HG03442 (cell line): ENCODE results near the gene GPR61.

Source experiments
- ATAC-seq: cut with Tn5 transposase; IDR thresholded peaks from one replicate; pipeline ENCODE4 v1.9.1; 2021; ENCODE audit warnings: mild to moderate bottlenecking, moderate library complexity; ENCODE audit not compliant: unreplicated experiment

Gene GPR61

GRCh38 chr1:109534307-109534858, 5.3 kb upstream of the GPR61 start:
- no peak for ATAC-seq

- ATAC-seq: no peak
Observed at GRCh38 chr1:109535481-109535880, 4.2 kb upstream of the GPR61 start.

DNA sequence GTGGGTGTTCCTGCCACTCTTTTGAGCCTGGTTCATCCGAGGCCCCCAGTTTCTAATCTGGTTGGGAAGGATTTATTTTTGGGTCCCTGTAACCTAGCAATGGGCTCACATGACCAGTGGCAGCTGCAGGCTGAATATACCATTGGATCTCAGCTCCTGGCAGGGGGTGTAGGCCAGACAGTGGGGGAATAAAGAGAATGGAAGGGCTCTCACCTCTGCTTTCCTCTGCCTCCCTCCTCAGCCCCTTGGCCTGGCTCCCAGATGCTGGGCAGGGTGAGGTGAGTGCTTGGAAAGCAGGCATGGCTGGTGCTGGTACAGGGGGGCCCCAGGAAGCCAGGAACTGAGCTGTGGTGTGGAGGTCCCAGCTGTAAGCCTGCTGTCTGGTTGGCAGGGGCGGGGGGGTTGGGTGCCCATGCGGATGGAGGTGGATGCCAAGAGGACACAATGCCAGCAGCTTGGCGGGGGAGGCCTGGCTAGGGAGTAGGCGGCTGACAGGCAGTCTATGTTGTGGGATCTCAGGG, 3.6 kb upstream of the GPR61 start:
- no peak for ATAC-seq

DNA sequence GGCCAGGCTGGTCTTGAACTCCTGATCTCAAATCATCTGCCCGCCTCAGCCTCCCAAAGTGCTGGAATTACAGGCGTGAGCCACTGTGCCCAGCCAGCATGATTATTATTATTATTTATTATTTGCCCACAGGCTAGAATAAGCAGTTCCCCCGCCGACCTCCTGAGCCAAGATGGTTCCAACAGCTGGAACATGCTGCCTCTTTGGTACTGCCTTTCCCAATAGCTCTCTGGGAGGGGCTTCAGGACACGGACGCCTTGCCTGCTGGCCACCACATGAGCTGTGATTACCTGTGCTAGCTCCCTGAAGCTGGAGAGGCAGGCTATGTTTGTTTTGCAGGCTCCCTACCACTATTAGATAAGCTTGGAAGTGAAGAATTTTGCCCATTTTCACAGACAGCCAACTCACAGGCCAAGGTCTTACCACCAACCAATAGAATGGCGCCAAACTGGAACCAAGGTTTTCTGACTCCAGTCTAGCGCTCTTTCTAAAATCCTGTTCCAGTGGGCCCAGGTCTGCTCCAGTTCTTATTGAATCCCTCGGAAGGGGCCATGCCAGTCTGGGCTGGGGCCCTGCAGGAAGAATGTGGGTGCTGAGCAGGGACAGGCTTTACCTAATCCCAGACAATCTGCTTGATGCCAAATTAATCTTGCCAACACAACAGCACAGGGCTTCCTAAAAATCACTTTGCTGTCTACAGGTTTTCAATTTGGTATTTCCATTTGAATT, 2.1 kb upstream of the GPR61 start:
- no peak for ATAC-seq

GRCh38 chr1:109538827-109539555, 681 bp upstream of the GPR61 start:
- no peak for ATAC-seq

GRCh38 chr1:109541102-109541501, 1.4 kb downstream of the GPR61 start:
- no peak for ATAC-seq

GRCh38 chr1:109542657-109543056, 3.0 kb downstream of the GPR61 start:
- ATAC-seq: no peak

GRCh38 chr1:109543283-109543987, 3.8 kb downstream of the GPR61 start:
- no peak for ATAC-seq

DNA sequence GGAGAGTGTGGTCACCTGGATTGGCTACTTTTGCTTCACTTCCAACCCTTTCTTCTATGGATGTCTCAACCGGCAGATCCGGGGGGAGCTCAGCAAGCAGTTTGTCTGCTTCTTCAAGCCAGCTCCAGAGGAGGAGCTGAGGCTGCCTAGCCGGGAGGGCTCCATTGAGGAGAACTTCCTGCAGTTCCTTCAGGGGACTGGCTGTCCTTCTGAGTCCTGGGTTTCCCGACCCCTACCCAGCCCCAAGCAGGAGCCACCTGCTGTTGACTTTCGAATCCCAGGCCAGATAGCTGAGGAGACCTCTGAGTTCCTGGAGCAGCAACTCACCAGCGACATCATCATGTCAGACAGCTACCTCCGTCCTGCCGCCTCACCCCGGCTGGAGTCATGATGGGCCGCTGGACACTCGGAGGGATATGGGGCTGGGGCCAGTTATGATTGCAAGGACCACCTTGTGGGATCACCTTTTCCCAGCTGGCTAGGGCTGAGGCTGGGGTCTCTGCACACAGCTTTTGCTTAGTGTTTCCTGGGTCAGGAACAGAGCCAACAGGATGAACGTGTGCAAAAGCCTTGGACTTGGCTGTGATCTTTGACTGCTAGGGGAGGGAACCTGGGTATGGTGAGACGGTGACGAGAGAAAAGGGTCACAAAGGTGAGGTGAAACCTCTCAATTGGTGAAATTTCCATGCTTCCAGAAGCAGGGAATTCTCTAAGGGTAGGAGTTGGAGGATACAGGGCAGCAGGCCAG, 4.5 kb downstream of the GPR61 start:
- no peak for ATAC-seq

DNA sequence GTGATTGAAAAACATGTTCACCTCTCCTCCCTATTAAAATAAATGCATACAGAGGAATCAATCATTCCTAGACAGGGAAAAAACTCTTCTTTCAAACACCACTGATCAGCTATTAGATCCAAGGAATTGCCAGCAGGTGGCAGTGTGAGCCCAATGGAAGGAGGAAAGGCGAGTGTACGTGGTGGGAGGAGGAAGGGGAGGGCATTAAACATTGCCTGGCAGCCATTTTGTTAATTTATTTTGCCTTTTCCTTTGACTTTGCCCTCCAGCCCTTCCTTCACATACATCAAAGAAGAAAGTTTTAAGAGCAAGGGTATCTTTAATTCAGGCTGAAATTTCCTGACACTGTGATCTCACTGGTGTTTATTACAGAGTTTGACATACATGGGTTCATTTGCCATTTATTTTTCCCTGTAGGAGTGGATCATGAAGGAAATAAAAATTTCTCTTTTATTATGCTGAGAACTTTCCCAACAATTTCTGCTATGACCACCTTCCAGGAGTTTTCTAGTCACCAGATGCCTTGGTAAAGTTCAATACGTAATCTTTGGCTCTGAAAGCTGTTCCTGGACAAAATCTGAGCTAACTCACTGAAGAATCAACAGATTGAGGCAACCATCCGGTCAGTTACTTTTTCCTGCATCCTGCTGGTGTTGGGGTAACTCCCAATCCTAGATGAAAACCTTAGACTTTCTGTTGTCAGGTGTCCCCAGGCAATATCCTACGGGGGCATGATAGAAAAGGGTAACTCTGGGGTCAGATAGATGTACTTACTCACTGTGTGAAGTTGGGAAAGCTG, 6.8 kb downstream of the GPR61 start:
- no peak for ATAC-seq

DNA sequence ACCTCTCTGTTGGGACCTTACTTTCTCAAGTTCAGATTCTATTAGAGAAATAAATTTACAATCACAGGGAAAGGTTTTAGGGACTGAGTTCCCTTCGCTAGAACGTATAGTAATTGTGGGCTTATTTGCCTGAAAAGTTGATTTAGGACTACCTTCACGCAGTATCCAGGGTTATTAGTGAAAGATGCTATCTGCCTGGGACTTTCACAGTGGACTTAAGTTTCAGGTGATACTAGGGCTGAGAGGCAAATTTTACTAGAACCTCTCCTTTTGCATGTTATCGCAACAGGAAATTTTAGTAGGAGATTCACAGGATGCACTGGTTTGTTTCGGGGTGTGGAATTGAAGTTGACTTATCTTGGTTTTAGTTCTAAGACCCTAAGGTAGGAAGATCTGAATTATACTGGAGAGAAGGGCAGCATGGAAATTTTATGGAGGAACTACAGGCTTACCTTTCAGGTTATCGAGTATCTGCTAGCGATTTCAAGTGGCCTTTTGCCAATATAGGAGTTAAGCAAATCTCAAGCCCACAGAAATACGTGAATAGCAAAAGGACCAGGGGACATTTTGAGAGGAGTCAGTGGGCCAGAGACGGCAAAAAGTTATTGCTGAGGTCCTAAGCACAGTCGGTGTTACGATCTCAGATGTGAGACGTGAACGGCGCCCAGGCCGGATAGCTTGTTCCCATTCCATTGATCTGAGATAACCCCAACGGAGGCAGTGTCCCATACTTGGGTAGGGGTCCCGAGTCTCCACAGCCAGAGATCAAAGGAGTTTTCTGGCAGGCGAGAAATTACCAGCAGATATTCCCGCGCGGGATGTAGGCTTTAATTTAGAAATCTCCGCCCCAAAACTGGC, 8.0 kb downstream of the GPR61 start:
- no peak for ATAC-seq

- ATAC-seq: peak; percentile 89
Observed at GRCh38 chr1:109548321-109549267, 8.9 kb downstream of the GPR61 start, which contains the start of gene GNAI3. Gene GNAI3, plus strand, starts transcription at chr1:109548615. Its CDS starts 106 bp downstream, at chr1:109548721.

DNA sequence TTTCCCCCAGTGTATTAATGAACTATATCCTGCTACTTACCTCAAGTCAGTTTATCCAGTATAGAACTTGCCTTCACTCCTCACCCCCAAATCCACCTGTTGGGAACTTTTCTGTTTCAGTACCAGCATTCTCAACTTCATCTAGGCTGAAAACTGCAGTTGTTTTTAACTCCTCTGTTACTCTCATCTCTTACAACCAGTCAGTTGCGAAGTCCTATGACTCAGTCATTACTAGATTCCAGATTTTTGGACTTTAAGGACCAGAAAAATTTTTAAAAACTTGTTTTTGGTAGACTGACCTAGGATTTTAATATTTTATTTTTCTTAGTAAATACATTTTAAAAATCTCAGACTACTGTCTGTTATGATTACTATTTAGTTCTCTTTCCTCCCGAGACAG, 16.9 kb downstream of the GPR61 start:
- ATAC-seq: no peak

- no peak for ATAC-seq
Observed at GRCh38 chr1:109557520-109557919, 17.8 kb downstream of the GPR61 start.

- ATAC-seq: no peak
Observed at GRCh38 chr1:109559995-109560394, 20.3 kb downstream of the GPR61 start.

- no peak for ATAC-seq
Observed at GRCh38 chr1:109564194-109564878, 24.7 kb downstream of the GPR61 start.

GRCh38 chr1:109565241-109565640, 25.6 kb downstream of the GPR61 start:
- no peak for ATAC-seq
